Endothelial cell of umbilical vein (primary cell): ENCODE results near the gene GSDME.

Experiments
- CTCF ChIP-seq, 2 donors: IDR thresholded peaks; 1 replicate in 1 of 2; 2 replicates in 1 of 2; pipeline ENCODE4 v1.5.1; 2011; ENCODE audit warnings: low read length in 2 of 2, mild to moderate bottlenecking in 2 of 2, moderate library complexity in 2 of 2, control low read depth in 1 of 2, inconsistent platforms in 1 of 2, low read depth in 1 of 2; ENCODE audit not compliant: insufficient read depth in 1 of 2; ENCODE audit errors: extremely low read depth in 1 of 2
- EZH2 ChIP-seq: IDR thresholded peaks from 2 replicates; pipeline ENCODE4 v1.6.1; 2012; ENCODE audit warnings: borderline replicate concordance, low read depth, mild to moderate bottlenecking, moderate library complexity, low read length, inconsistent platforms; ENCODE audit not compliant: severe bottlenecking
- FOS ChIP-seq: IDR thresholded peaks from 2 replicates; pipeline ENCODE4 v1.6.1; 2011; ENCODE audit warnings: mild to moderate bottlenecking, low read length, moderate library complexity, borderline replicate concordance; ENCODE audit not compliant: insufficient read depth
- JUN ChIP-seq: IDR thresholded peaks from 2 replicates; pipeline ENCODE4 v1.6.1; 2011; ENCODE audit warnings: borderline replicate concordance, low read depth; ENCODE audit not compliant: insufficient read length, insufficient read depth
- MAX ChIP-seq: IDR thresholded peaks from 2 replicates; pipeline ENCODE4 v1.6.1; 2011; ENCODE audit not compliant: insufficient read depth, insufficient read length
- MYC ChIP-seq: IDR thresholded peaks from one replicate; pipeline ENCODE4 v1.6.1; 2011; ENCODE audit warnings: mild to moderate bottlenecking, low read depth, low read length
- POLR2A ChIP-seq: IDR thresholded peaks from 2 replicates; pipeline ENCODE4 v1.6.1; 2012; ENCODE audit warnings: low read depth, mild to moderate bottlenecking, control low read depth, low read length
- POLR2AphosphoS5 ChIP-seq: IDR thresholded peaks from 2 replicates; pipeline ENCODE4 v1.6.1; 2012; ENCODE audit warnings: low read depth, mild to moderate bottlenecking, control low read depth, low read length, moderate library complexity; ENCODE audit not compliant: insufficient read depth

- TF ChIP-seq POLR2AphosphoS5 = no peak
- TF ChIP-seq CTCF (IDR thresholded peaks at IDR 0.05; ENCODE audit: extremely low read depth in 1 of 2, insufficient read depth in 1 of 2, low read depth in 1 of 2, low read length in 2 of 2) = no peak
- no peak for TF ChIP-seq EZH2
- TF ChIP-seq POLR2A = no peak
- no peak for TF ChIP-seq MAX
- TF ChIP-seq JUN = no peak
- TF ChIP-seq MYC = no peak
- TF ChIP-seq FOS = no peak
These were observed 35.7 kb downstream of the GSDME start for GRCh38 chr7:24721481-24722001.
